Stimulated activated naive B cell treated with anti-CD40 and anti-IgM and Interleukin-4, amounts not matched to agents 10 μg/mL and 1 μg/mL and 100 μg/mL, for 72 hours (primary cell): Measurements from ENCODE around the gene LSM12.
"Not testable (repeated sequence)": the region's sequence is repeated elsewhere in the genome, so short reads cannot be mapped to it uniquely, and the experiment has no call there.

Experiments used
- ATAC-seq, 2 donors: fragments of 150-1000 bp; cut with Tn5 transposase; replicated peaks; 2 replicates each; pipeline ENCODE4 v1.10.0; 2021; ENCODE audit warnings: moderate library complexity in 1 of 2
- DNase-seq: peaks from one replicate; pipeline ENCODE4 v3.0.0; 2021
- H3K27ac Mint-ChIP-seq: one replicate; pipeline ENCODE4 v1.8.0; 2022; ENCODE audit warnings: mild to moderate bottlenecking, mixed read lengths
- H3K27me3 Mint-ChIP-seq, 2 donors: one replicate each; pipeline ENCODE4 v1.8.0; 2022; ENCODE audit warnings: mixed read lengths in 2 of 2
- H3K36me3 Mint-ChIP-seq, 2 donors: one replicate each; pipeline ENCODE4 v1.8.0; 2022; ENCODE audit warnings: mixed read lengths in 2 of 2, mild to moderate bottlenecking in 1 of 2
- H3K4me1 Mint-ChIP-seq, 2 donors: one replicate each; pipeline ENCODE4 v1.8.0; 2022; ENCODE audit warnings: mixed read lengths in 2 of 2, mild to moderate bottlenecking in 1 of 2
- H3K4me3 Mint-ChIP-seq, 2 donors: one replicate each; pipeline ENCODE4 v1.8.0; 2022; ENCODE audit warnings: mild to moderate bottlenecking in 2 of 2, mixed read lengths in 2 of 2, moderate library complexity in 1 of 2
- H3K9me3 Mint-ChIP-seq, 2 donors: one replicate each; pipeline ENCODE4 v1.8.0; 2022; ENCODE audit warnings: mixed read lengths in 2 of 2, mild to moderate bottlenecking in 1 of 2

Gene LSM12

GRCh38 chr17:44053125-44053872, 13.2 kb downstream of the LSM12 start:
- Mint-ChIP-seq H3K27me3 (no peaks in the 10 kb centered on the region), H3K9me3 (no peaks in the 10 kb centered on the region), H3K36me3 (peaks cover 35 to 46% of the 10 kb centered on the region in 2 donors), H3K4me3 (no peak overlapping the region), H3K4me1 (peaks cover 8 to 13% of the 10 kb centered on the region in 2 donors), H3K27ac (no peak overlapping the region)
- ATAC-seq (no peak), DNase-seq (no peak)

- H3K9me3 Mint-ChIP-seq: peaks cover 0 to 3% of the 10 kb centered on the region in 2 donors
- no peak overlapping the region for H3K4me3 Mint-ChIP-seq
- no peak overlapping the region for H3K27ac Mint-ChIP-seq
- no peaks in the 10 kb centered on the region for H3K27me3 Mint-ChIP-seq
- peaks cover 40 to 55% of the 10 kb centered on the region in 2 donors for H3K36me3 Mint-ChIP-seq
- ATAC-seq: no peak
- H3K4me1 Mint-ChIP-seq: peaks cover 7 to 9% of the 10 kb centered on the region in 2 donors
- DNase-seq: no peak
Measured at GRCh38 chr17:44049294-44050060, 17.0 kb downstream of the LSM12 start.

GRCh38 chr17:44046893-44047292, 19.6 kb downstream of the LSM12 start:
- peak; percentile 67 to 78 for ATAC-seq
- H3K4me1 Mint-ChIP-seq, H3K27me3 Mint-ChIP-seq, DNase-seq, H3K9me3 Mint-ChIP-seq, H3K27ac Mint-ChIP-seq, H3K4me3 Mint-ChIP-seq: not testable (repeated sequence)
- H3K36me3 Mint-ChIP-seq: peaks cover 26 to 40% of the 10 kb centered on the region in 2 donors

GRCh38 chr17:44045486-44045885, 21.0 kb downstream of the LSM12 start:
- peaks cover 0 to 3% of the 10 kb centered on the region in 2 donors for H3K9me3 Mint-ChIP-seq
- H3K4me1 Mint-ChIP-seq: peaks cover 8% of the 10 kb centered on the region in 2 donors
- H3K27ac Mint-ChIP-seq: no peak overlapping the region
- DNase-seq: no peak
- no peaks in the 10 kb centered on the region for H3K27me3 Mint-ChIP-seq
- H3K36me3 Mint-ChIP-seq: peaks cover 22 to 36% of the 10 kb centered on the region in 2 donors
- ATAC-seq: no peak
- H3K4me3 Mint-ChIP-seq: no peak overlapping the region

- Mint-ChIP-seq H3K4me3 (no peak overlapping the region), H3K4me1 (peaks cover 8% of the 10 kb centered on the region in 2 donors), H3K36me3 (peaks cover 29 to 42% of the 10 kb centered on the region in 2 donors), H3K9me3 (peaks cover 0 to 3% of the 10 kb centered on the region in 2 donors), H3K27ac (no peak overlapping the region), H3K27me3 (no peaks in the 10 kb centered on the region)
- DNase-seq (no peak), ATAC-seq (no peak)
Measured at GRCh38 chr17:44044071-44044470, 22.4 kb downstream of the LSM12 start.

- Mint-ChIP-seq H3K36me3 (peaks cover 23 to 39% of the 10 kb centered on the region in 2 donors), H3K27ac (no peak overlapping the region), H3K27me3 (no peaks in the 10 kb centered on the region), H3K4me1 (peaks cover 8% of the 10 kb centered on the region in 2 donors), H3K9me3 (peaks cover 0 to 3% of the 10 kb centered on the region in 2 donors), H3K4me3 (no peak overlapping the region)
- DNase-seq (no peak), ATAC-seq (no peak)
Measured at GRCh38 chr17:44043272-44043696, 23.2 kb downstream of the LSM12 start.

GRCh38 chr17:44039829-44040635, 26.4 kb downstream of the LSM12 start:
- ATAC-seq: no peak
- Mint-ChIP-seq H3K36me3 (peaks cover 23 to 39% of the 10 kb centered on the region in 2 donors), H3K9me3 (no peaks in the 10 kb centered on the region), H3K27ac (no peak overlapping the region), H3K27me3 (no peaks in the 10 kb centered on the region), H3K4me1 (peaks cover 8% of the 10 kb centered on the region in 2 donors), H3K4me3 (no peak overlapping the region)
- DNase-seq: no peak

GRCh38 chr17:44038604-44039011, 27.9 kb downstream of the LSM12 start:
- H3K9me3 Mint-ChIP-seq: no peaks in the 10 kb centered on the region
- no peak overlapping the region for H3K27ac Mint-ChIP-seq
- no peaks in the 10 kb centered on the region for H3K27me3 Mint-ChIP-seq
- peaks cover 12 to 15% of the 10 kb centered on the region in 2 donors for H3K4me1 Mint-ChIP-seq
- ATAC-seq (no peak), DNase-seq (no peak)
- H3K36me3 Mint-ChIP-seq: peaks cover 31 to 42% of the 10 kb centered on the region in 2 donors
- no peak overlapping the region for H3K4me3 Mint-ChIP-seq

GRCh38 chr17:44037471-44037870, 29.0 kb downstream of the LSM12 start:
- Mint-ChIP-seq H3K27me3 (no peaks in the 10 kb centered on the region), H3K9me3 (no peaks in the 10 kb centered on the region), H3K27ac (no peak overlapping the region), H3K4me3 (no peak overlapping the region), H3K36me3 (peaks cover 37 to 49% of the 10 kb centered on the region in 2 donors), H3K4me1 (peaks cover 11 to 15% of the 10 kb centered on the region in 2 donors)
- no peak for ATAC-seq
- DNase-seq: no peak

- peaks cover 39 to 58% of the 10 kb centered on the region in 2 donors for H3K36me3 Mint-ChIP-seq
- H3K9me3 Mint-ChIP-seq, H3K27ac Mint-ChIP-seq, H3K27me3 Mint-ChIP-seq, H3K4me1 Mint-ChIP-seq, H3K4me3 Mint-ChIP-seq, DNase-seq, ATAC-seq: not testable (repeated sequence)
Measured at GRCh38 chr17:44034688-44035087, 31.8 kb downstream of the LSM12 start.

- Mint-ChIP-seq H3K36me3 (peaks cover 44 to 63% of the 10 kb centered on the region in 2 donors), H3K4me3 (no peak overlapping the region), H3K27me3 (no peaks in the 10 kb centered on the region), H3K9me3 (no peaks in the 10 kb centered on the region), H3K27ac (no peak overlapping the region), H3K4me1 (peaks cover 6 to 7% of the 10 kb centered on the region in 2 donors)
- no peak for DNase-seq
- no peak for ATAC-seq
Measured at GRCh38 chr17:44033861-44034408, 32.5 kb downstream of the LSM12 start.

GRCh38 chr17:44030482-44030881, 36.0 kb downstream of the LSM12 start:
- H3K4me3 Mint-ChIP-seq: no peak overlapping the region
- peaks cover 37 to 51% of the 10 kb centered on the region in 2 donors for H3K36me3 Mint-ChIP-seq
- H3K4me1 Mint-ChIP-seq: peaks cover 6 to 9% of the 10 kb centered on the region in 2 donors
- H3K9me3 Mint-ChIP-seq: no peaks in the 10 kb centered on the region
- no peak for ATAC-seq
- DNase-seq: no peak
- H3K27me3 Mint-ChIP-seq: no peaks in the 10 kb centered on the region
- H3K27ac Mint-ChIP-seq: no peak overlapping the region

- H3K9me3 Mint-ChIP-seq: no peaks in the 10 kb centered on the region
- no peak overlapping the region for H3K27ac Mint-ChIP-seq
- H3K4me3 Mint-ChIP-seq: no peak overlapping the region
- peaks cover 6 to 10% of the 10 kb centered on the region in 2 donors for H3K4me1 Mint-ChIP-seq
- H3K27me3 Mint-ChIP-seq: no peaks in the 10 kb centered on the region
- peaks cover 37 to 55% of the 10 kb centered on the region in 2 donors for H3K36me3 Mint-ChIP-seq
- ATAC-seq: no peak
- no peak for DNase-seq
Measured at GRCh38 chr17:44029736-44030135, 36.7 kb downstream of the LSM12 start.

- H3K9me3 Mint-ChIP-seq: no peaks in the 10 kb centered on the region
- ATAC-seq: no peak
- peak overlapping the region; percentile 73 for H3K27ac Mint-ChIP-seq
- H3K27me3 Mint-ChIP-seq: no peaks in the 10 kb centered on the region
- peaks cover 22 to 41% of the 10 kb centered on the region in 2 donors for H3K36me3 Mint-ChIP-seq
- H3K4me1 Mint-ChIP-seq: peaks cover 0 to 5% of the 10 kb centered on the region in 2 donors
- DNase-seq: no peak
- no peak overlapping the region for H3K4me3 Mint-ChIP-seq
Measured at GRCh38 chr17:44024853-44025252, 41.6 kb downstream of the LSM12 start.
